GM18502 (cell line): Measurements from ENCODE around the gene TSPAN33.
"Not testable (repeated sequence)": the region's sequence is repeated elsewhere in the genome, so short reads cannot be mapped to it uniquely, and the experiment has no call there.

ENCODE experiments used
- ATAC-seq: cut with Tn5 transposase; IDR thresholded peaks from one replicate; pipeline ENCODE4 v1.9.1; 2021; ENCODE audit warnings: mild to moderate bottlenecking; ENCODE audit not compliant: unreplicated experiment, poor library complexity

Gene TSPAN33

GRCh38 chr7:129169171-129169671, 24.7 kb downstream of the TSPAN33 start:
- ATAC-seq: peak; percentile 34

GRCh38 chr7:129169686-129170440, 25.4 kb downstream of the TSPAN33 start:
- peak; percentile 65 for ATAC-seq

- no peak for ATAC-seq
Measured at GRCh38 chr7:129170441-129171021, 26.0 kb downstream of the TSPAN33 start.

- ATAC-seq: not testable (repeated sequence)
Measured at GRCh38 chr7:129173861-129174260, 29.4 kb downstream of the TSPAN33 start.

- ATAC-seq: no peak
Measured at GRCh38 chr7:129176916-129177710, 32.6 kb downstream of the TSPAN33 start.

- no peak for ATAC-seq
Measured at GRCh38 chr7:129184981-129185670, 40.6 kb downstream of the TSPAN33 start.

GRCh38 chr7:129186749-129187260, 42.3 kb downstream of the TSPAN33 start:
- ATAC-seq: no peak

GRCh38 chr7:129187681-129188371, 43.3 kb downstream of the TSPAN33 start:
- no peak for ATAC-seq

- ATAC-seq: no peak
Measured at GRCh38 chr7:129188372-129188891, 43.9 kb downstream of the TSPAN33 start, which contains the start of gene SMO. Gene SMO, plus strand, starts transcription at chr7:129188633. Its CDS starts 519 bp downstream, at chr7:129189152.

GRCh38 chr7:129188892-129189660, 44.6 kb downstream of the TSPAN33 start:
- ATAC-seq: no peak

GRCh38 chr7:129189661-129190310, 45.3 kb downstream of the TSPAN33 start:
- ATAC-seq: no peak

- no peak for ATAC-seq
Measured at GRCh38 chr7:129191272-129191671, 46.8 kb downstream of the TSPAN33 start.

- no peak for ATAC-seq
Measured at GRCh38 chr7:129193892-129194291, 49.4 kb downstream of the TSPAN33 start.

- ATAC-seq: no peak
Measured at GRCh38 chr7:129197771-129198170, 53.3 kb downstream of the TSPAN33 start.

- no peak for ATAC-seq
Measured at GRCh38 chr7:129199406-129199805, 54.9 kb downstream of the TSPAN33 start.

- ATAC-seq: no peak
Measured at GRCh38 chr7:129202058-129202777, 57.7 kb downstream of the TSPAN33 start.

- ATAC-seq: no peak
Measured at GRCh38 chr7:129203050-129203741, 58.7 kb downstream of the TSPAN33 start.
